GM21717 (cell line): ENCODE results near the gene LGALS14.

Experiments used
- ATAC-seq: cut with Tn5 transposase; IDR thresholded peaks from one replicate; pipeline ENCODE4 v1.9.1; 2021; ENCODE audit warnings: mild to moderate bottlenecking, moderate library complexity; ENCODE audit not compliant: unreplicated experiment

LGALS14 gene

DNA sequence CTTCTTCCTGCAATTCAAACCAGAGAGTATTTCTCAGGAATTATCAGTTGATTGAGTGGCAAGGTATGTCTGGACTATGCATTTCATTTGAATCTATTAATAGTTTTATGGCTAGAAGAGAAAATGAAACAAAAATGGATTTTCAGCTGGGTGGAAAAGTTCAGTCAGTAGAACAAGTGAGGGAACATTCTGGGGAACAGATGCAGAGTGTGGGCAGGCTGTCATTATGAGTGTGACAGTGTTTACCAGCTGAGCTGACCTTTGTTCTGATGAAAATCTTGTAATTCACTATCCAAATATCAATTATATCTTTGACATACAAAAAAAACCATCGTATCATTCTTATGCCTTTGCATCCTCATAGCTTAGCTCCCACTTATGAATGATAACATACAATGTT lies 36.1 kb downstream of the LGALS14 start:
- no peak for ATAC-seq

DNA sequence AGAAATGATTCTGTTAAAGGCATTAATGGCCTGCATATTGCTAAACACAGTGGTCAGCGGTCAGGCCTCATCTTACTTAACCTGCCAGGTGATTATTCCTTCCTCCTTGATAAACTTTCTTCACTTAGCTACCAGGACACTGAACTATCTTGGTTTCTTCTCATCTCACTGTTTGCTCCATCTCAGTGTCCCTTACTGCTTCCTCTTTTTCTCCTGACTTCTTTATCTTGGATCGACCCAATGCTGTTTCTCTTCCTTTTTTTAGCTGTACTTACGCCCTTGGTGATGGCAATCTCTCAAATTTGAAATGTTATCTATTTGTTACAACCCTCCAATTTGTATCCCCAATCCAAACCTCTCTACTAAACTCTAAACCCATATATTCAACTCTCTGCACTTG lies 41.4 kb downstream of the LGALS14 start:
- ATAC-seq: no peak

DNA sequence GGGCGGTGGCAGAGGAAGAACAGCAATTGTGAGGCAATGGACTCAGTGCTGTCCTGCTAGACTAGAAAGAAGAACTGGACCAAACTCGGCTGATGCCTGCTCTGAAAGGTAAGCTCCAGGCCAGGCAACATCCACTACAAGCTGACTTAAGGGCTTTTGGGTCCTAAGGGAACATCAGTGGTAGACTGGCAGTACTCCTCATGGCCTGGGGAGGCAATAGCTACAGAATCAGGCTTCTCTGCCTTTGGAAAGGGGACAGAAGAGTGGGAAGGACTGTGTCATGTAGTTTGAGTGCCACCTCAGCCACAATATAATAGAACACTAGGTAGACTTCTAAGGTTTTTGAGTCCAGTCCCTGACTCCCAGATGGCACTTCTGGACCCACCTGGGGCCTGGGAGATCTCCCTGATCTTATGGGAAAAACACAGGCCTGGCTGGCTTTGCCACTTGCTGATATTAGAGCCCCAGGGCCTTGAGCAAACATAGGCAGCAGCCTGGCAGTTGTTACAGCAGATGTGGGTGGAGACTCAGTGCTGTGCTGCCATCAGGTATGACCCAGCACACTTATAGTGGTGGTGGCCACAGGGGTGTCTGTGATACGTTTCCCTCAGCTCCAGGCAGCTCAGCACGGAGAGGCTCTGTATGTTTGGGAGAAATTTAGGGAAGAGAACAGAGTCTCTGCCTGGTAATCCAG lies 42.7 kb downstream of the LGALS14 start:
- ATAC-seq: no peak

DNA sequence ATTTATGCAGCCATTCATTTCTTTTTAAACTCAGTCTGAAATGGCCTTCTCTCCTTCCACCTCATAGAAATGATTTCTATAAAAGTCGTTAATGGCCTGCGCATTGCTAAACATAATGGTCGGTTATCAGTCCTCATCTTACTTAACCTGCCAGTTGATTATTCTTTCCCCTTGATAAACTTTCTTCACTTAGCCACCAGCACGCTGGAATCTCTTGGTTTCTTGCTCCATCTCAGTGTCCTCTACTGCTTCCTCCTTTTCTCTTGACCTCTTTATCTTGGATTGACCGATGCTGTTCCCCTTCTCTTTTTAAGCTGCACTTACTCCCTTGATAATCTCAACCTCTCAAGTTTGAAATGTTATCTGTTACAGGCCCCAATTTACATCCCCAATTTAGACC lies 45.7 kb downstream of the LGALS14 start:
- no peak for ATAC-seq

DNA sequence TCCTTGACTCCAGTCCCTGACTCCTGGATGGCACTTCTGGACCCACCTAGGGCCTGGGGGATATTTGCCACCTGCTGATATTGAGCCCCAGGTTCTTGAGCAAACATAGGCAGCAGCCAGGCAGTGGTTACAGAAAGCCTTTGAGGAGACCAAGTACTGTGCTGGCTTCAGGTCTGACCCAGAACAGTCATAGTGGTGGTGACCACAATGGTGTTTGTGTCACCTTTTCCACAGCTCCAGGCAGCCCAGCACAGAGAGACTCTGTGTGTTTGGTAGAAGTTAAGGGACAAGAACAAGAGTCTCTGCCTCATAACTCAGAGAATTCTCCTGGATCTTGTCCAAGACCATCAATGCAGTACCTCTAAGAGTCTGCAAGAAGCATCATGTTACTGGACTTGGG lies 48.1 kb downstream of the LGALS14 start:
- no peak for ATAC-seq

DNA sequence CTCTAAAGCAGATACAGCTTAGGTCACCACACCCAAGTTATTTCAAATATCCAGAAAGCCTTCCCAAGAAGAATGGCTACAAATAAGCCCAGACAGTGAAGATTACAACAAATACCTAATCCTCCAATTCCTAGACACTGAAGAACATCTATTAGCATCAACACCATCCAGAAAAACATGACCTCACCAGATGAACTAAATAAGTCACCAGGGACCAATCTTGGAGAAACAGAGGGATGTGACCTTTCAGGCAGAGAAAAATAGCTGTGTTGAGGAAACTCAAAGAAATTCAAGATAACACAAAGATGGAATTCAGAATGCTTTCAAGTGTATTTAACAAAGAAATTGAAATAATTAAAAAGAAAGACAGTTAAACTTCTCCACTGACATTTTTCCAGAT lies 48.5 kb downstream of the LGALS14 start:
- no peak for ATAC-seq

DNA sequence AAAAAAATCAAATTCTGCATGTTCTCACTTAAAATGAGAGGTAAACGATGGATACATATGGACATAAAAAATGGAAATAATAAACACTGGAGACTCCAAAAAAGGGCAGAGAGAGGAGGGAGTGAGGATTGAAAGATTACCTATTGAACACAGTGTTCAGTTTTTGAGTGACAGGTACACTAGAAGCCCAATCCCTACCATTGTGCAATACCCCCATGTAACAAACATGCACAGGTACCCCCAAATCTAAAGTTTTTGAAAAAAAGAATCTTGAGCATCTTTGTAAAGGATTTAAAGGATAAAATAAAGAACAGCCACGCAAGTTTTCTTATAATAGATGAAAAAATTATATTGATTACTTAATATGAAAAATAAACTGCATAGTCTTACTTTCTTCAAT lies 50.3 kb downstream of the LGALS14 start:
- no peak for ATAC-seq

DNA sequence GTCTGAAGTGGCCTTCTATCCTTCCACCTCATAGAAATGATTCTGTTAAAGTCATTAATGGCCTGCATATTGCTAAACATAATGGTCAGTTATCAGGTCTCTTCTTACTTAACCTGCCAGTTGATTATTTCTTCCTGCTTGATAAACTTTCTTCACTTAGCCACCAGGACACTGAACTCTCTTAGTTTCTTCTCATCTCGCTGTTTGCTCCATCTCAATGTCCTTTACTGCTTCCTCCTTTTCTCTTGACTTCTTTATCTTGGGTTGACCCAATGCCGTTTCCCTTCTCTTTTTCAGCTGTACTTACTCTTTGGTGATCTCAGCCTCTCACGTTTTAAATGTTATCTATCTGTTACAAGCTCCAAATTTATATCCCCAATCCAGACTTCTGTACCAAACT lies 50.7 kb downstream of the LGALS14 start:
- ATAC-seq: no peak
